Esophagus muscularis mucosa (tissue), 4 donors: ENCODE data around the gene HES1. TPM values are rescaled to one million over a fixed set of nuclear protein-coding genes. Genes with fewer than 3 reads are reported as not detected.
A peak's percentile ranks its signal among the peaks of the same experiment; 100 is the strongest.

Source experiments
- DNase-seq: peaks from one replicate; pipeline ENCODE4 v3.0.0-alpha.2; 2017; ENCODE audit errors: extremely low spot score
- H3K27ac ChIP-seq, 4 donors: fragments of 200-600 bp; sonication (generic); replicated peaks in 1 of 4; 1 replicate in 3 of 4; 2 replicates in 1 of 4; pipeline ENCODE4 v1.5.1; 2016 to 2019; ENCODE audit warnings: mild to moderate bottlenecking in 1 of 4
- H3K27me3 ChIP-seq, 4 donors: fragments of 200-600 bp; sonication (generic); one replicate each; pipeline versions ENCODE4 v1.5.1 to v1.6.0; 2016 to 2019
- H3K36me3 ChIP-seq, 4 donors: fragments of 200-600 bp; sonication (generic); one replicate each; pipeline ENCODE4 v1.5.1; 2016 to 2019
- H3K4me1 ChIP-seq, 4 donors: fragments of 200-600 bp; sonication (generic); one replicate each; pipeline ENCODE4 v1.5.1; 2016 to 2019
- H3K4me3 ChIP-seq, 4 donors: fragments of 200-600 bp; sonication (generic); 1 replicate in 2 of 4; 2 replicates in 2 of 4; pipeline ENCODE4 v1.5.1; 2016 to 2019; ENCODE audit warnings: mild to moderate bottlenecking in 4 of 4, moderate library complexity in 1 of 4
- H3K9me3 ChIP-seq, 4 donors: fragments of 200-600 bp; sonication (generic); 1 replicate in 3 of 4; 2 replicates in 1 of 4; pipeline ENCODE4 v1.5.1; 2016 to 2019
- CTCF ChIP-seq, 3 experiments: fragments of 200-600 bp in 2 of 3; fragments of 450-650 bp in 1 of 3; sonication (generic) in 2 of 3; IDR thresholded peaks; one replicate each; pipeline ENCODE4 v1.5.1; 2017 to 2019; ENCODE audit warnings: antibody characterized with exemption in 3 of 3, mild to moderate bottlenecking in 2 of 3, moderate library complexity in 1 of 3
- EP300 ChIP-seq: sonication (generic); formaldehyde crosslinking; IDR thresholded peaks from one replicate; pipeline ENCODE4 v1.6.1; 2017; ENCODE audit warnings: antibody characterized with exemption
- POLR2A ChIP-seq: fragments of 450-650 bp; IDR thresholded peaks from one replicate; pipeline ENCODE4 v1.6.1; 2017; ENCODE audit warnings: antibody characterized with exemption, moderate library complexity, mild to moderate bottlenecking, low read depth
- POLR2AphosphoS5 ChIP-seq, 2 donors: sonication (generic); formaldehyde crosslinking; IDR thresholded peaks; one replicate each; pipeline ENCODE4 v1.6.1; 2017; ENCODE audit warnings: antibody characterized with exemption in 2 of 2
- WGBS: methylation state at CpG from one replicate; pipeline ENCODE4 v1.1.5; 2018; 5-methylcytosine and 5-hydroxymethylcytosine counted together
- intact Hi-C: fragments of 100-400 bp; cut with DNase I; formaldehyde crosslinking; loops from one replicate; pipeline ENCODE4 v1.15.1; 2023
- total RNA-seq, 4 donors: library from RNA; depleted of rRNA; stranded (reverse); fragments of >200 nt; gene quantifications; one replicate each; pipeline versions ENCODE4 v1.1.0 to v1.2.1, GENCODE V29; 2016

HES1 gene
- total RNA-seq, 4 donors from 2014 or later: 12.0 to 32.3 (median 26.9) TPM

DNA sequence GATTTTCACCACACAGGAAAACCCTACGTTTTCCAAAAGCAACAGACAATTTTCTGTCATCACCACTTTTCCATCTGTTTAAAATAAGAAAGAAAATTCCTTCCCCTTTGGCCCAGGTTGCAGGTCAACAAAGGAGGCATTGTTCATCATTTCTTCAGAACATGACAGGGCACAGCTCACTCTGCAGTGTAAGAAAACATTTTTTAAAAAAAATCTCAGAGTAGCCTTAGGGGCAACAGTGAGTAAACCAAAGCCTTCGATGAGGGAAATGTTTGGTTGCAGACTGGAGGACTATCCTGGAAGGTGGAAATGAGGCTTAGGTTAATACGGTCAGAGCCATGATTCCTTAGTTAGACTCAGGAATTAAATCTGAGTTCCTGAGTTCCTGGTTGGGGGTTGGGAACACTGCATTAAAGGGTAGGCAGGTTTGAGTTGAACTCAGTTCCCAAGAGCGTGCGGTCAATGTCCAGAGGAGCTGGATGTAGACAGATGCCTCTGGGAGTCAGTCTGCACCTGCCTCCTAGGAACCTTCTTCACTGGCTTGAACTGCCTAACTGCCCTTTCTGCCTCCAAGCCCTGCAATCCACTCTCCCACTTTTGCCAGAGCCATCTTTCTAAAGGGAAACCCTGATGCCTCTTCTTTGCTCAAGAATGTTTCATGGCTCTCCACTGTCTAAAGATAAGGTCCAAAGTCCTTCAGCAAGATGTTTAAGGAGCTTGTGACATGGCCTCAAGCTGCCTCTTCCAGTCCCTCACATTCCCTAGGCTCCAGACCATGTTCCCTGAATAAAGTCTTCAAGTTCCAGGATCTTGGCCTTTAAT is 3.3 kb upstream of the HES1 start:
- Histone ChIP-seq H3K27ac (peak overlapping the region in 2 of 4 donors; percentile 37 to 93), H3K9me3 (no peaks in the 10 kb centered on the region), H3K4me3 (no peak overlapping the region), H3K4me1 (peaks cover 28 to 70% (median 59%) of the 10 kb centered on the region in 4 donors), H3K36me3 (no peaks in the 10 kb centered on the region), H3K27me3 (no peaks in the 10 kb centered on the region)
- WGBS: 80% methylated on average over 5 of the region's 5 CpGs
- DNase-seq: no peak
- intact Hi-C loops: loop anchor here (5.0 to 10.0 kb wide), 2 partner anchors 60 to 268 kb away; no protein-coding TSS in a partner anchor
- no peak for TF ChIP-seq CTCF (IDR thresholded peaks at IDR 0.05)
- TF ChIP-seq POLR2A: no peak
- TF ChIP-seq EP300: no peak
- no peak for TF ChIP-seq POLR2AphosphoS5 (IDR thresholded peaks at IDR 0.05)

- Histone ChIP-seq H3K27me3 (no peaks in the 10 kb centered on the region), H3K4me3 (peak overlapping the region; percentile 74 to 80 (median 76)), H3K27ac (peak overlapping the region; percentile 93 to 98 (median 96)), H3K9me3 (no peaks in the 10 kb centered on the region), H3K4me1 (peaks cover 34 to 81% (median 69%) of the 10 kb centered on the region in 4 donors), H3K36me3 (peaks cover 0 to 9% (median 0%) of the 10 kb centered on the region in 4 donors)
- TF ChIP-seq POLR2AphosphoS5 (IDR thresholded peaks at IDR 0.05): peak; percentile 6 to 21
- no peak for TF ChIP-seq EP300
- TF ChIP-seq POLR2A: no peak
- 10% methylated on average over 36 of the region's 41 CpGs for WGBS
- intact Hi-C loops: loop anchor here (2.0 to 10.0 kb wide), 3 partner anchors 61 to 269 kb away; no protein-coding TSS in a partner anchor
- DNase-seq: no peak
Observed at GRCh38 chr3:194133661-194134230, 2.2 kb upstream of the HES1 start.

- peaks cover 0 to 14% (median 0%) of the 10 kb centered on the region in 4 donors for H3K36me3 ChIP-seq
- H3K27me3 ChIP-seq: no peaks in the 10 kb centered on the region
- intact Hi-C loops: loop anchor here (2.0 to 10.0 kb wide), 3 partner anchors 62 to 269 kb away; no protein-coding TSS in a partner anchor
- H3K4me1 ChIP-seq: peaks cover 40 to 86% (median 74%) of the 10 kb centered on the region in 4 donors
- no peak for TF ChIP-seq CTCF (IDR thresholded peaks at IDR 0.05)
- TF ChIP-seq EP300: no peak
- no peak for TF ChIP-seq POLR2A
- no peak for TF ChIP-seq POLR2AphosphoS5 (IDR thresholded peaks at IDR 0.05)
- peak; percentile 94 for DNase-seq
- WGBS: no CpG with 5 or more reads among the region's 71 CpGs
- H3K4me3 ChIP-seq: peak overlapping the region; percentile 74 to 80 (median 76)
- H3K27ac ChIP-seq: peak overlapping the region; percentile 93 to 98 (median 96)
- H3K9me3 ChIP-seq: no peaks in the 10 kb centered on the region
Observed at GRCh38 chr3:194134231-194134756, 1.7 kb upstream of the HES1 start.

DNA sequence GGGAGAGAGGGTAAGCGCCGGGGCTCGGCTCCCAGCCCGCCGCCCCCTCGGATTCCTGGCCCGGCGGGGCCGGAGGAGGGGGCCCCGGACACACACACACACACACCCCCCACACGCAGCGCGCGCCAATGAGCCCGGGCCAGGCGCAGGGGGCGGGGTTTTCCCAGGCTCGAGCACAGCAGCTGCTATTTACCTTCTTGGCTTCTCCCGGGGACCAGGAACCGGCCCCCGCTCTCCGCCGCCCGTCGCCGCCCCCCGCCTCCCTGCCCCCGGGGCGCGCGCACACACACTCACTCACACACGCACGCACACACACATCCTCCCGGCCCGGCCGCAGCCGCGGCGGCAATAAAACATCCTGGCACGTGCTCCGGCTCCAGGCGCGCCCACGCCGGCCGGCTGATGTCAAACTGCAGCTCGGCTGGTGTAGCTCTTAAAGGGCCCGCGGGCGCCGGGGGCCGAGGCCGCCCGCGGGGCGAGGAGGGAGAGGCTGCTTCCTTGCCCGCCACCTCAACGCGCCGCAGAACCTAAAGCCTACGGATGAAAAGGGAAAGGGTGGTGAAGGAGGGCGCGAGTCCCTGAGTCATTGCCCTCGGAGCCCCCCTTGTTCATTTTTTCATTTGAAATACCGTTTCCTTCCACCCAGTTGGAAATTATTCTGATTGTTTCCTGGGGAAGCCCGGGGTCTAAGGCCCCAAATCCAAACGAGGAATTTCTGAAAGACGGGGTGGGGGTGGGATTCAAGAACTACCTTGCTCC is 1.0 kb upstream of the HES1 start:
- peaks cover 39 to 87% (median 74%) of the 10 kb centered on the region in 4 donors for H3K4me1 ChIP-seq
- H3K9me3 ChIP-seq: no peaks in the 10 kb centered on the region
- peak; percentile 97 for DNase-seq
- H3K27ac ChIP-seq: peak overlapping the region; percentile 93 to 98 (median 96)
- peaks cover 0 to 14% (median 0%) of the 10 kb centered on the region in 4 donors for H3K36me3 ChIP-seq
- peak overlapping the region; percentile 74 to 80 (median 76) for H3K4me3 ChIP-seq
- H3K27me3 ChIP-seq: no peaks in the 10 kb centered on the region
- intact Hi-C loops: loop anchor here (2.0 to 10.0 kb wide), 3 partner anchors 63 to 270 kb away; no protein-coding TSS in a partner anchor
- WGBS: under 1% methylated on average over 37 of the region's 68 CpGs
- TF ChIP-seq EP300 (peak; percentile 26), POLR2A (peak; percentile 70), POLR2AphosphoS5 (IDR thresholded peaks at IDR 0.05) (peak; percentile 89 to 92), CTCF (IDR thresholded peaks at IDR 0.05) (no peak)
